HG02970 (cell line): ENCODE measurements around the gene KIAA1958.

Experiments used
- ATAC-seq: cut with Tn5 transposase; IDR thresholded peaks from one replicate; pipeline ENCODE4 v1.9.1; 2021; ENCODE audit warnings: mild to moderate bottlenecking, moderate library complexity, moderate number of reproducible peaks; ENCODE audit not compliant: unreplicated experiment, low FRiP score

The KIAA1958 gene

GRCh38 chr9:112527959-112528358 lies 41.3 kb downstream of the KIAA1958 start:
- ATAC-seq = no peak

- no peak for ATAC-seq
Observed at GRCh38 chr9:112529316-112529715, 42.7 kb downstream of the KIAA1958 start.

- ATAC-seq = no peak
Observed at GRCh38 chr9:112530751-112531205, 44.2 kb downstream of the KIAA1958 start.

- no peak for ATAC-seq
Observed at GRCh38 chr9:112531666-112532282, 45.1 kb downstream of the KIAA1958 start.

GRCh38 chr9:112532427-112532826 lies 45.8 kb downstream of the KIAA1958 start:
- no peak for ATAC-seq

GRCh38 chr9:112533660-112534059 lies 47.0 kb downstream of the KIAA1958 start:
- no peak for ATAC-seq

GRCh38 chr9:112535301-112535700 lies 48.7 kb downstream of the KIAA1958 start:
- no peak for ATAC-seq

GRCh38 chr9:112535811-112536210 lies 49.2 kb downstream of the KIAA1958 start:
- no peak for ATAC-seq

GRCh38 chr9:112537561-112537960 lies 50.9 kb downstream of the KIAA1958 start:
- ATAC-seq = no peak

- ATAC-seq = no peak
Observed at GRCh38 chr9:112540800-112541199, 54.2 kb downstream of the KIAA1958 start.

GRCh38 chr9:112541685-112542084 lies 55.1 kb downstream of the KIAA1958 start:
- no peak for ATAC-seq

GRCh38 chr9:112542593-112543292 lies 56.1 kb downstream of the KIAA1958 start:
- ATAC-seq = no peak

GRCh38 chr9:112544477-112544876 lies 57.9 kb downstream of the KIAA1958 start:
- ATAC-seq = no peak

- ATAC-seq = no peak
Observed at GRCh38 chr9:112545237-112545636, 58.6 kb downstream of the KIAA1958 start.

- ATAC-seq = no peak
Observed at GRCh38 chr9:112546149-112547012, 59.8 kb downstream of the KIAA1958 start.

- no peak for ATAC-seq
Observed at GRCh38 chr9:112548051-112548440, 61.4 kb downstream of the KIAA1958 start.

GRCh38 chr9:112548836-112549595 lies 62.4 kb downstream of the KIAA1958 start:
- no peak for ATAC-seq

- ATAC-seq = no peak
Observed at GRCh38 chr9:112550531-112550930, 63.9 kb downstream of the KIAA1958 start.

GRCh38 chr9:112551641-112552040 lies 65.0 kb downstream of the KIAA1958 start:
- no peak for ATAC-seq

GRCh38 chr9:112552229-112553056 lies 65.8 kb downstream of the KIAA1958 start:
- no peak for ATAC-seq
